HEK293 (cell line): ENCODE measurements around the gene MEGF8.
A peak's percentile ranks its signal among the peaks of the same experiment; 100 is the strongest.

ENCODE experiments used
- CTCF ChIA-PET: fragments of 350-600 bp; formaldehyde crosslinking; extraction: SDS; loops from one replicate; lab custom pipeline; 2021; ENCODE audit warnings: antibody characterized with exemption; lab: Yijun Ruan, JAX
- POLR2A ChIA-PET: fragments of 300-600 bp; formaldehyde crosslinking; extraction: SDS; loops from one replicate; lab custom pipeline; 2020; ENCODE audit warnings: antibody characterized with exemption, inconsistent platforms; lab: Yijun Ruan, JAX
- H3K27ac ChIP-seq: fragments of 200-500 bp; sonication (Bioruptor generic); 2 replicates; pipeline ENCODE4 v1.5.1; 2014; ENCODE audit warnings: low read depth, low read length, control low read depth, inconsistent platforms; ENCODE audit errors: extremely low read depth
- H3K36me3 ChIP-seq, 2 experiments: fragments of 200-500 bp in 1 of 2; sonication (Bioruptor generic) in 1 of 2; 1 replicate in 1 of 2; 2 replicates in 1 of 2; pipeline ENCODE4 v1.5.1; 2014 to 2017; ENCODE audit warnings: inconsistent platforms in 2 of 2, low read length in 2 of 2; ENCODE audit not compliant: control insufficient read depth in 2 of 2, insufficient read depth in 1 of 2
- H3K4me1 ChIP-seq: fragments of 200-500 bp; sonication (Bioruptor generic); 2 replicates; pipeline ENCODE4 v1.5.1; 2014; ENCODE audit warnings: mild to moderate bottlenecking, low read length, inconsistent platforms; ENCODE audit not compliant: control insufficient read depth, insufficient read depth
- H3K4me3 ChIP-seq: 2 replicates; pipeline ENCODE4 v1.5.1; 2011; ENCODE audit warnings: low read depth, mild to moderate bottlenecking, control low read depth, low read length, moderate library complexity
- H3K9me3 ChIP-seq: fragments of 200-500 bp; sonication (Bioruptor generic); 2 replicates; pipeline ENCODE4 v1.5.1; 2014; ENCODE audit warnings: low read depth, low read length, inconsistent platforms; ENCODE audit not compliant: control insufficient read depth, insufficient read depth
- GLIS2 ChIP-seq: fragments of 450-650 bp; formaldehyde crosslinking; IDR thresholded peaks from 2 replicates; pipeline ENCODE4 v1.5.1; 2016; ENCODE audit warnings: missing biosample characterization, missing genetic modification characterization
- HOXC10 ChIP-seq: sonication (generic); formaldehyde crosslinking; IDR thresholded peaks from 2 replicates; pipeline ENCODE4 v1.8.1; 2023; ENCODE audit warnings: mild to moderate bottlenecking, missing genetic modification reagents
- HOXD13 ChIP-seq: sonication (generic); formaldehyde crosslinking; IDR thresholded peaks from 2 replicates; pipeline ENCODE4 v1.8.0; 2022; ENCODE audit warnings: missing genetic modification reagents, borderline replicate concordance
- KLF16 ChIP-seq: fragments of 450-650 bp; formaldehyde crosslinking; IDR thresholded peaks from 2 replicates; pipeline ENCODE4 v1.5.1; 2017; ENCODE audit warnings: missing biosample characterization, missing genetic modification characterization
- MZF1 ChIP-seq: fragments of 450-650 bp; formaldehyde crosslinking; IDR thresholded peaks from 2 replicates; pipeline ENCODE4 v1.5.1; 2017; ENCODE audit warnings: missing biosample characterization, missing genetic modification characterization, borderline replicate concordance
- SCRT1 ChIP-seq: fragments of 450-650 bp; formaldehyde crosslinking; IDR thresholded peaks from 2 replicates; pipeline ENCODE4 v1.5.1; 2016; ENCODE audit warnings: missing biosample characterization, missing genetic modification characterization, borderline replicate concordance
- SCRT2 ChIP-seq: fragments of 450-650 bp; formaldehyde crosslinking; IDR thresholded peaks from 2 replicates; pipeline ENCODE4 v1.5.1; 2016; ENCODE audit warnings: missing biosample characterization, missing genetic modification characterization
- TCF7L2 ChIP-seq: IDR thresholded peaks from 2 replicates; pipeline ENCODE4 v1.6.1; 2011; ENCODE audit warnings: low read depth, mild to moderate bottlenecking, inconsistent platforms, low read length, moderate library complexity, borderline replicate concordance
- ZNF112 ChIP-seq: fragments of 450-650 bp; formaldehyde crosslinking; IDR thresholded peaks from 2 replicates; pipeline ENCODE4 v1.5.0; 2017; ENCODE audit warnings: missing biosample characterization, missing genetic modification characterization
- ZNF157 ChIP-seq: fragments of 450-650 bp; formaldehyde crosslinking; IDR thresholded peaks from 2 replicates; pipeline ENCODE4 v1.5.1; 2016; ENCODE audit warnings: missing biosample characterization, missing genetic modification characterization
- ZNF211 ChIP-seq: fragments of 450-650 bp; formaldehyde crosslinking; IDR thresholded peaks from 2 replicates; pipeline ENCODE4 v1.5.1; 2016; ENCODE audit warnings: low read depth, missing biosample characterization, missing genetic modification characterization
- ZNF214 ChIP-seq: fragments of 450-650 bp; formaldehyde crosslinking; IDR thresholded peaks from 2 replicates; pipeline ENCODE4 v1.5.1; 2017; ENCODE audit warnings: missing biosample characterization, mild to moderate bottlenecking, missing genetic modification characterization, borderline replicate concordance
- ZNF335 ChIP-seq: fragments of 450-650 bp; formaldehyde crosslinking; conservative IDR thresholded peaks from 2 replicates; pipeline ENCODE4 v1.5.1; 2016; ENCODE audit warnings: missing biosample characterization, missing genetic modification characterization
- ZNF366 ChIP-seq: fragments of 450-650 bp; formaldehyde crosslinking; conservative IDR thresholded peaks from 2 replicates; pipeline ENCODE4 v1.5.1; 2016; ENCODE audit warnings: missing biosample characterization, missing genetic modification characterization
- ZNF37A ChIP-seq: fragments of 450-650 bp; IDR thresholded peaks from 2 replicates; pipeline ENCODE4 v1.5.1; 2018; ENCODE audit warnings: missing biosample characterization, missing genetic modification characterization
- ZNF514 ChIP-seq: fragments of 450-650 bp; formaldehyde crosslinking; IDR thresholded peaks from 2 replicates; pipeline ENCODE4 v1.5.1; 2016; ENCODE audit warnings: missing biosample characterization, missing genetic modification characterization
- ZNF623 ChIP-seq: fragments of 450-650 bp; formaldehyde crosslinking; IDR thresholded peaks from 2 replicates; pipeline ENCODE4 v1.5.1; 2016; ENCODE audit warnings: missing biosample characterization, missing genetic modification characterization
- ZNF624 ChIP-seq: fragments of 450-650 bp; formaldehyde crosslinking; IDR thresholded peaks from 2 replicates; pipeline ENCODE4 v1.5.1; 2017; ENCODE audit warnings: missing biosample characterization, missing genetic modification characterization
- ZNF701 ChIP-seq: fragments of 450-650 bp; formaldehyde crosslinking; IDR thresholded peaks from 2 replicates; pipeline ENCODE4 v1.5.1; 2016; ENCODE audit warnings: missing biosample characterization, missing genetic modification characterization
- ZNF843 ChIP-seq: fragments of 450-650 bp; formaldehyde crosslinking; IDR thresholded peaks from 2 replicates; pipeline ENCODE4 v1.5.1; 2016; ENCODE audit warnings: missing biosample characterization, missing genetic modification characterization
- TF ChIP-seq, protein P1 (sequence below): fragments of 450-650 bp; formaldehyde crosslinking; IDR thresholded peaks from 2 replicates; pipeline ENCODE4 v1.5.1; 2016; ENCODE audit warnings: missing biosample characterization, missing genetic modification characterization
- TF ChIP-seq, protein P2 (sequence below): fragments of 450-650 bp; formaldehyde crosslinking; IDR thresholded peaks from 2 replicates; pipeline ENCODE4 v1.5.1; 2017; ENCODE audit warnings: missing biosample characterization, missing genetic modification characterization
- TF ChIP-seq, protein P3 (sequence below): fragments of 450-650 bp; formaldehyde crosslinking; IDR thresholded peaks from 2 replicates; pipeline ENCODE4 v1.5.1; 2016; ENCODE audit warnings: missing biosample characterization, missing genetic modification characterization
- TF ChIP-seq, protein P4 (sequence below): fragments of 450-650 bp; formaldehyde crosslinking; IDR thresholded peaks from 2 replicates; pipeline ENCODE4 v1.5.1; 2016; ENCODE audit warnings: missing biosample characterization, missing genetic modification characterization

The MEGF8 gene

DNA sequence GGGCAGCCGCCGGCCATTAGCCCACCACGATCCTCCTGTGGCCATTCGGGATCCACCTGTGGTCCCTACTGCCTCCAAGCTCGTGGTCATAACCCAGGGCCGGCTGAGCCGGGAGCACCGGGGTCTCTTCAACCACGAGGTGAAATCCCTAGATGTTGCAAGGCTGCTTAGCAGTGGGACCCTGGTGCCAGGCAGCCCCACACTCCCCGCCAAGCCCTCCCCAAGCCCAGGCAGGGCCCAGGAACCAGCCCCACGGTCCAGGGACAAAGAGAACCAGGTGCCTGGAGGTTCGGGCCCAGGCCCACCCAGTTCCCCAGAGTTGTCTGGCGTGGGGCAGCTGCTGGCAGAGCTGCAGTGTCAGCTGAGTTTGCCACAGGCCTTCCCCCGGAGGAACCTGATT, 15.7 kb upstream of the MEGF8 start (continued):
- no peak for TF ChIP-seq MZF1 (tag by site-specific recombination)
- no peak for TF ChIP-seq ZNF623 (tag by site-specific recombination)
- TF ChIP-seq, protein P1, sequence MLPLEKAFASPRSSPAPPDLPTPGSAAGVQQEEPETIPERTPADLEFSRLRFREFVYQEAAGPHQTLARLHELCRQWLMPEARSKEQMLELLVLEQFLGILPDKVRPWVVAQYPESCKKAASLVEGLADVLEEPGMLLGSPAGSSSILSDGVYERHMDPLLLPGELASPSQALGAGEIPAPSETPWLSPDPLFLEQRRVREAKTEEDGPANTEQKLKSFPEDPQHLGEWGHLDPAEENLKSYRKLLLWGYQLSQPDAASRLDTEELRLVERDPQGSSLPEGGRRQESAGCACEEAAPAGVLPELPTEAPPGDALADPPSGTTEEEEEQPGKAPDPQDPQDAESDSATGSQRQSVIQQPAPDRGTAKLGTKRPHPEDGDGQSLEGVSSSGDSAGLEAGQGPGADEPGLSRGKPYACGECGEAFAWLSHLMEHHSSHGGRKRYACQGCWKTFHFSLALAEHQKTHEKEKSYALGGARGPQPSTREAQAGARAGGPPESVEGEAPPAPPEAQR (tag by site-specific recombination), result no peak
- no peak for TF ChIP-seq ZNF214 (tag by site-specific recombination)
- TF ChIP-seq GLIS2 (tag by site-specific recombination), result no peak
- TF ChIP-seq, protein P2, sequence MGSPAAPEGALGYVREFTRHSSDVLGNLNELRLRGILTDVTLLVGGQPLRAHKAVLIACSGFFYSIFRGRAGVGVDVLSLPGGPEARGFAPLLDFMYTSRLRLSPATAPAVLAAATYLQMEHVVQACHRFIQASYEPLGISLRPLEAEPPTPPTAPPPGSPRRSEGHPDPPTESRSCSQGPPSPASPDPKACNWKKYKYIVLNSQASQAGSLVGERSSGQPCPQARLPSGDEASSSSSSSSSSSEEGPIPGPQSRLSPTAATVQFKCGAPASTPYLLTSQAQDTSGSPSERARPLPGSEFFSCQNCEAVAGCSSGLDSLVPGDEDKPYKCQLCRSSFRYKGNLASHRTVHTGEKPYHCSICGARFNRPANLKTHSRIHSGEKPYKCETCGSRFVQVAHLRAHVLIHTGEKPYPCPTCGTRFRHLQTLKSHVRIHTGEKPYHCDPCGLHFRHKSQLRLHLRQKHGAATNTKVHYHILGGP (tag by site-specific recombination), result no peak
- TF ChIP-seq ZNF843, result no peak
- TF ChIP-seq ZNF514 (tag by site-specific recombination), result no peak
- no peak for TF ChIP-seq ZNF37A

DNA sequence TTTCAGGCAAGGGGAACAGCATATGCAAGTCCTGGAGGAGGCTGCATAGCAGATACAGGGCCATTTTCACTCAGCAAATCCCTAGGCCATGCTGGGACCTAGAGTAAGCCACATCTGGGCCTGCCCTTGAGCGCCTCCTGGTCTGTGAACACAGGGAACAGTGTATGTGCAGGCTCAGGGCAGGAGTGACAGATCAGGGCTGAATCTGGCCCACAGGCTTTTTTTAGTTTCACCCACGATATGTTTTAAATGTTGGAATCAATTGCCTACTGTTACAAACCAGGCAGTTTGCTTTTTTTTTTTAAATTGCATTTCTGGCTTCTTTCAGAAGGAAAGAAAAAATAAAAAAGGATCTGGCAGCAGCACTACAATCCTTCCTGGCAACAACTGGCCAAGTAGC, 13.8 kb upstream of the MEGF8 start:
- no peak overlapping the region for H3K27ac ChIP-seq
- no peaks in the 10 kb centered on the region for H3K36me3 ChIP-seq
- H3K4me3 ChIP-seq, result no peak overlapping the region
- TF ChIP-seq ZNF624 (tag by site-specific recombination) (no peak), HOXC10 (CRISPR knock-in tag) (no peak), ZNF701 (tag by site-specific recombination) (no peak), ZNF335 (tag by site-specific recombination) (0 out of 2 replicates have a peak, but pooled peaks have one; percentile 18), ZNF366 (no peak), TCF7L2 (no peak), KLF16 (tag by site-specific recombination) (no peak), ZNF211 (tag by site-specific recombination) (no peak), SCRT1 (tag by site-specific recombination) (no peak), HOXD13 (no peak), ZNF112 (tag by site-specific recombination) (no peak), ZNF37A (no peak), ZNF157 (tag by site-specific recombination) (no peak), SCRT2 (tag by site-specific recombination) (no peak)
- TF ChIP-seq, protein P3, sequence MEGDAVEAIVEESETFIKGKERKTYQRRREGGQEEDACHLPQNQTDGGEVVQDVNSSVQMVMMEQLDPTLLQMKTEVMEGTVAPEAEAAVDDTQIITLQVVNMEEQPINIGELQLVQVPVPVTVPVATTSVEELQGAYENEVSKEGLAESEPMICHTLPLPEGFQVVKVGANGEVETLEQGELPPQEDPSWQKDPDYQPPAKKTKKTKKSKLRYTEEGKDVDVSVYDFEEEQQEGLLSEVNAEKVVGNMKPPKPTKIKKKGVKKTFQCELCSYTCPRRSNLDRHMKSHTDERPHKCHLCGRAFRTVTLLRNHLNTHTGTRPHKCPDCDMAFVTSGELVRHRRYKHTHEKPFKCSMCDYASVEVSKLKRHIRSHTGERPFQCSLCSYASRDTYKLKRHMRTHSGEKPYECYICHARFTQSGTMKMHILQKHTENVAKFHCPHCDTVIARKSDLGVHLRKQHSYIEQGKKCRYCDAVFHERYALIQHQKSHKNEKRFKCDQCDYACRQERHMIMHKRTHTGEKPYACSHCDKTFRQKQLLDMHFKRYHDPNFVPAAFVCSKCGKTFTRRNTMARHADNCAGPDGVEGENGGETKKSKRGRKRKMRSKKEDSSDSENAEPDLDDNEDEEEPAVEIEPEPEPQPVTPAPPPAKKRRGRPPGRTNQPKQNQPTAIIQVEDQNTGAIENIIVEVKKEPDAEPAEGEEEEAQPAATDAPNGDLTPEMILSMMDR (tag by site-specific recombination), result peak; percentile 24; the same call in 1 of the 2 replicates
- TF ChIP-seq, protein P4, sequence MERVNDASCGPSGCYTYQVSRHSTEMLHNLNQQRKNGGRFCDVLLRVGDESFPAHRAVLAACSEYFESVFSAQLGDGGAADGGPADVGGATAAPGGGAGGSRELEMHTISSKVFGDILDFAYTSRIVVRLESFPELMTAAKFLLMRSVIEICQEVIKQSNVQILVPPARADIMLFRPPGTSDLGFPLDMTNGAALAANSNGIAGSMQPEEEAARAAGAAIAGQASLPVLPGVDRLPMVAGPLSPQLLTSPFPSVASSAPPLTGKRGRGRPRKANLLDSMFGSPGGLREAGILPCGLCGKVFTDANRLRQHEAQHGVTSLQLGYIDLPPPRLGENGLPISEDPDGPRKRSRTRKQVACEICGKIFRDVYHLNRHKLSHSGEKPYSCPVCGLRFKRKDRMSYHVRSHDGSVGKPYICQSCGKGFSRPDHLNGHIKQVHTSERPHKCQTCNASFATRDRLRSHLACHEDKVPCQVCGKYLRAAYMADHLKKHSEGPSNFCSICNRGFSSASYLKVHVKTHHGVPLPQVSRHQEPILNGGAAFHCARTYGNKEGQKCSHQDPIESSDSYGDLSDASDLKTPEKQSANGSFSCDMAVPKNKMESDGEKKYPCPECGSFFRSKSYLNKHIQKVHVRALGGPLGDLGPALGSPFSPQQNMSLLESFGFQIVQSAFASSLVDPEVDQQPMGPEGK, result no peak
- ChIA-PET POLR2A (no interaction called here), CTCF (interaction anchor here (0.6 to 2.3 kb wide), 9 partner anchors 13 to 198 kb away, joined by 3 to 10 read pairs (median 3); no protein-coding TSS in a partner anchor)
- no peaks in the 10 kb centered on the region for H3K9me3 ChIP-seq
- H3K4me1 ChIP-seq, result no peaks in the 10 kb centered on the region; the same call in 1 of the 2 replicates
